GM19438 (cell line): ENCODE results near the gene STMN3.
"Not testable (repeated sequence)": the region's sequence is repeated elsewhere in the genome, so short reads cannot be mapped to it uniquely, and the experiment has no call there.

ENCODE experiments used
- ATAC-seq: cut with Tn5 transposase; IDR thresholded peaks from one replicate; pipeline ENCODE4 v1.9.1; 2021; ENCODE audit warnings: low read depth; ENCODE audit not compliant: unreplicated experiment

Gene STMN3

GRCh38 chr20:63639093-63639975, 13.9 kb downstream of the STMN3 start:
- no peak for ATAC-seq

DNA sequence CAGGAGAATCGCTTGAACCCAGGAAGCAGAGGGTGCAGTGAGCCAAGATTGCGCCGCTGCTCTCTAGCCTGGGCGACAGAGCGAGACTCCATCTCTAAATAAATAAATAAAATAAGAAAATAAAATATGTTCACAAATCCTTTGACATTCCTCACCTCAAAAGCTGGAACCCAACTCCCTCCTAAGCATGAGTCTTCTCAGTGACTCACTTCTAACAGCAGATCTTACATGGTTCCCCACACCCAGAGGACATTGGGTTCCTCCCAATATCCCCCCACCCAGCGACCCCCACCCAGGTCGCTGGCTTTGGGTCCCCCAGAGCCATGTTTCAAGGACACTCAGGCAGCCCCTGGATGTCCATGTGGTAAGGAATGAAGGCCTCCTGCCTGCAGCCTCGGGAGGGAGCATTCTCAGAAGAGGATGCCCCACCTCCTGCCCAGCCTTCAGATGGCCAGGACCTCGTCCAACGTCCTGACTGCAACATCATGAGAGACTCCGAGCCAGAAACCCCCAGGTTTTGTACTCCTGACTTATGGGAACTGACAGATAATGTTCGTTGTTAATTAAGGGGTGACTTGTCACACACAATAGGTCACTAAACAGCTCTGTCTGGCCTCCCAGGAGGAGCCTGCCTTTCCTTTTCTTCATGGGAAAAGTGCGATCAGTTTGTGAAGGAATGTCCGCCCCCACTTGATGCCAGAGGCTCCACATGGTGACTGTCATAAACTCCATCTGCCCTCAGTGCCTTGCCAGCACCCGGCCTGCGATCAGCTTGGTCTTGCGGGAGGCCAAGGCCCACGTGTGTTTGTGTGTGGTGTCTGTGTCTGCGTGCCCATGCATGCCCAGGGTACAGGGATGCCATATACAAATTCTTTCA, 16.2 kb downstream of the STMN3 start:
- ATAC-seq, result no peak

DNA sequence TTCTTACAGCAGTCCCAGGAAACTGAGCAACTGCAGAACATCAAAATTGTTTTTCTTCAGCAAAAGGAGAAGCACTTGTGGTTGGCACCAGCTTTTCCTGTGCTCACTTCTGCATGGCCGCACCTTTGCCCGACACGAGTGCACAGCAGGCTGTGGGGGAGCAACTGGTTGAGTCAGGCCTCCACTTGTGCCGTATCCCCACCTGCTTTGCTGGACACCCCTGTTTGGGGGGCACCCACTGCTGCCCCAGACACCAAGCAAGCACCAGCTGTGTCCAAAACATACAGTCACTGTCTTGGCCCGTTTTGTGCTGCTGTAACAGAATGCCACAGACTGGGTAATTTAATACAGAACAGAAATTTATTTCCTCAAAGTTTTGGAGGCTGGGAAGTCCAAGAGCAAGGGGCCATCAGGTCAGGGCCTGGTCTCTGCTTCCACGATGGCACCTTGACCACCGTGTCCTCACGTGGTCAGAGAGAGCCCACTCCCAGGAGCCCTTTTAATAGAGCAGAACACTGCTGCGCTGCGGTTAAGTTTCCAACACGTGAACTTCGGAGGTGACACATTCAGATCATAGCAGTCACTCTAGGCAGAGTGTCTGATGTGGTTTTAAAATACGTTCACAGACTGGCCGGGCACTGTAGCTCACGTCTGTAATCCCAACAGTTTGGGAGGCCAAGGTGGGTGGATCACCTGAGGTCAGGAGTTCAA, 17.6 kb downstream of the STMN3 start:
- no peak for ATAC-seq

GRCh38 chr20:63633732-63634131, 19.5 kb downstream of the STMN3 start:
- ATAC-seq, result no peak

- ATAC-seq, result not testable (repeated sequence)
Observed at GRCh38 chr20:63631426-63631825, 21.8 kb downstream of the STMN3 start.

- ATAC-seq, result not testable (repeated sequence)
Observed at GRCh38 chr20:63630956-63631355, 22.3 kb downstream of the STMN3 start.

DNA sequence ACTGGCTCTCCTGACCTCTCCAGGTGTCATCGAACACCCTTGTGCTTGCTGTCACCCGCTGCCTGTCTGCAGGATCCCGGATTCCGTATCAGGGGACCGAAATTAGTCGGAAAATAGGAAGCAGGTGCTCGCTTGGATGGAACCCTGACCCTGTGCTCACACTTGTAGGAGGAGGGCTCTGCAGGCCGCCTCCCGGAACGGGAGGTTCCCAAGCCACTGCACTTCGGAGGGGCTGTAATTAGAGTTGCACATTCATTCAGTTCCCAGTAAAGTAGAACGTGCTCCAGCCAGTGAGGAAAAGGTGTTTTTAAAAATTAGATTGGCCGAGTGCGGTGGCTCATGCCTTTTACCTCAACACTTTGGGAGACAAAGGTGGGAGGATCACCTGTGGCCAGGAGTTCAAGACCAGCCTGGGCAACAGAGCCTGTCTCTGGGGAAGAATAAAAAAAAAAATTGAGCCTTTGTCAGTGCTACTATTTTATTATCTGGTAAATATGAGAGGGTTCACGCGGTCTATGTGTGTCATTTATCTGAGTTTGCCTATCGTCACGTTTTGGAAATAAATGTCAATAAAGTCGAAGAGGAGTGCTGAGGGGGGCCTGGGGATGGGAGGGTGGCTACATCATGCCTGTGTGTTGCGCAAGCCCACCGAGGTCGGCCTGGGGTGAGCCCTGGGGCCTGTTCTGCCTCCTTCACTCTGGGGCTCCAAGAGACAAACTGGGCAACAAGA, 24.8 kb downstream of the STMN3 start:
- ATAC-seq, result no peak

DNA sequence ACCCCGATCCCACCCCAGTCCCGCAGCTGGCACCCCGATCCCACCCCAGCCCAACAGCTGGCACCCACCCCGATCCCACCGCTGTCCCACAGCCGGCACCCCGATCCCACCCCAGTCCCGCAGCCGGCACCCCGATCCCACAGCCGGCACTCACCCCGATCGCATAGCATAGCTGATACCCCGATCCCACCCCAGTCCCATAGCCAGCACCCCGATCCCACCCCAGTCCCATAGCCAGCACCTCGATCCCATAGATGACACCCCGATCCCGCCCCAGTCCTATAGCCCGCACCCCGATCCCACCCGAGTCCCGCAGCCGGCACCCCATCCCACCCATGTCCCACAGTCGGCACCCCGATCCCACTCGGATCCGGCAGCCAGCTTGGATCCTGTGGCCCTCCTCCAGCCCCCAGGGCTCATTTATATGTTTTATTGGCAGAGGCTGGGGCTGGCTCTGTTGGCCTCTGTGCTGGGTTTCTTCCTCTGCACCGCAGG, 25.4 kb downstream of the STMN3 start:
- ATAC-seq, result no peak

GRCh38 chr20:63627129-63627750, 26.0 kb downstream of the STMN3 start:
- ATAC-seq, result peak; percentile 75

DNA sequence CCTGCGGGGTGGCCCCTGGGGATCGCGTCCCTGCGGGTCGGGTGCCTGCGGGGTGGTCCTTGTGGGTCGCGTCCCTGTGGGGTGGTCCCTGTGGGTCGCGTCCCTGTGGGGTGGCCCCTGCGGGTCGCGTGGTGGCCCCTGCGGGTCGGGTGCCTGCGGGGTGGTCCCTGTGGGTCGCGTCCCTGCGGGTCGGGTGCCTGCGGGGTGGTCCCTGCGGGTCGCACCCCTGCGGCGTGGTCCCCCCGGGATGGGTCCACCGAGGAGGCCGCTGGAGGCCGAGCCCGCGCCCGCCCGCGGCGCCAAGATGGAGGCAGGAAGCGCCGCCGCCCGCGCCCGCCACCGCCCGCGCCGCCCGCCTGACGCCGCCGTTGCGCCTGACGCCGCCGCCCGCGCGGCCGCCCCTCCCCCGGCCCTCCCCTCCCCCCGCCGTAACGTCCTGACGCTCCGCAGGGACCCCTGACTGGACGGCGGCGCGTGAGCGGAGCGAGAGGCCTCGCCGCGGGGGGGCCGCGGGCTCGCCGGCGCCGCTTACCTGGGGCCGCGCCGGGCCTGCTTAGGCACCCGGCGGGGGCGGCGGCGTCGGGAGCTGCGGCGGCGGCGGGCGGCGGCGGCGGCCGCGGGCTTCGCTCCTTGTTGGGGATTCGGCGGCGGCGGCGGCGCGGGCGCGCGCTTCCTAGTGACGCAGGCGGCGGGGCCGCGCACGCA, 26.6 kb downstream of the STMN3 start, which contains the start of gene GMEB2:
GMEB2 (minus strand) TSS at position 678 of the 705 bp plus-strand sequence. CDS start 7,704 bp downstream, outside the sequence.
- peak; percentile 40 for ATAC-seq

DNA sequence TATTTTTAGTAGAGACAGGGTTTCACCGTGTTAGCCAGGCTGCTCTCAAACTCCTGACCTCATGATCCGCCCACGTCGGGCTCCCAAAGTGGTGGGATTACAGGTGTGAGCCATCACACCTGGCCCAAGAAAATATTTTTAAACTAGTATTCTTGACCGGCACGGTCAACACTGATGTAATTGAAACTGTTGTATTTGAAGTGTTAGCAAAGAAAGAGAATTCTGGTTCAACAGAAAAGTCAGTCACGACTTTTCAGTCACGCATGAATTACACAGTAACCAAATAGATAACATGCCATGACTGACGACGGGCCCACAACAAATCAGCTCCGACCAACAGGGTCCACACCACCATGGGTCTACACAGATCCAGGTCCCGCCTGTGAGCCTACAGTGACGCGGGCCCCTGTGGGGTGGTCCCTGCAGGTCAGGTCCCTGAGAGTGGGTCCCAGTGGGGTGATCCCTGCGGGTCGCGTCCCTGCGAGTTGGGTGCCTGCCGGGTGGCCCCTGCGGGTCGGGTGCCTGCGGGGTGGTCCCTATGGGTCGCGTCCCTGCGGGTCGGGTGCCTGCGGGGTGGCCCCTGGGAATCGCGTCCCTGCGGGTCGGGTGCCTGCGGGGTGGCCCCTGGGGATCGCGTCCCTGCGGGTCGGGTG, 27.3 kb downstream of the STMN3 start:
- no peak for ATAC-seq

DNA sequence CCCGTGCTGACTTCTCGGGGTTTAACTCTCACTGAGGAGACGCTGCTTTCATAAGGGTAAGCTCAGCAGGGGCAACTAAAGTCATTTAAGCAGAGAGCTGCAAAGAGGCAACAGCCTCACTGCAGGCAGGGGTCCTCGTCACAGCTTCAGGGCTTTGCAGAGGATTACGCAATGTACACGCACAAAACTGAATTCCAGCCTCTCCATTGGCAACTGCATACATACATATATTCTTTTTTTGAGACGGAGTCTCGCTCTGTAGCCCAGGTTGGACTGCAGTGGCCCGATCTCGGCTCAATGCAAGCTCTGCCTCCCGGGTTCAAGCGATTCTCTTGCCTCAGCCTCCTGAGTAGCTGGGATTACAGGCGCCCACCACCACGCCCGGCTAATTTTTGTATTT, 28.7 kb downstream of the STMN3 start:
- ATAC-seq, result no peak

DNA sequence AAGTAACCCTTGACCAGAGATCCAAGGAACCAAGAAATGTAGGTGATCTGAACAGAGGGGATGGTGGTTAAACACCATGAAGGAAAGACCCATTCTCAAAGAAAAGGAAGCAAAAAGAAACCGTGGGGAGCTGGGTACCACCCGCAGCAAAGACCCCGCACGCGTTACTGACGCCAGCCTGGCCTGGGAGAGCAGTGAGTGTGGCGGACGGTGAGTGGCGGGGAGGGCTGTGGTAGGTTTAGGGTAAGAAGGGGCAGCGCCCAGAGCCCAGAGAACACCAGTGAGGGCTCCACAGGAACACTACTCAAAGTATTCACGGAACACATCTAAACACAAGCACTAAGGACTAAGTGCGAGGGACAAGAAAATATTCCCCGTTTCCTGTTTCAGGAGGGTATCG, 30.5 kb downstream of the STMN3 start:
- ATAC-seq, result no peak

GRCh38 chr20:63622096-63622495, 31.1 kb downstream of the STMN3 start:
- no peak for ATAC-seq

DNA sequence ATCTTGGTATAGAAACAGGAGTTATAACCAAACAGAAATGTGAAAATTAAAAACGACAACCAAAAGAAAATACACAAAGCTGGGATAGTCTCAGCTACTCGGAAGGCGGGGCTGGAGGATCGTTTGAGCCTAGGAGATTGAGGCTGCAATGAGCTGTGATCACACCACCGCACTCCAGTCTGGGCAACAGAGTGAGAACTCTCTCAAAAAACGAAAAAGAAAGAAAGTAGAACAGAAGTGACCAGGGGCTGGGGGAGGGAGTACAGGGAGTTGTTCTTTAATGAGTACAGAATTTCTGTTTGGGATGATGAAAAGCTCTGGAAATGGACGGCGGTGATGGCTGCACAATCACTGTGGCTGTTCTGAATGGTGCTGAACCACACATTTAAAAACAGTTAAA, 32.2 kb downstream of the STMN3 start:
- ATAC-seq, result no peak

DNA sequence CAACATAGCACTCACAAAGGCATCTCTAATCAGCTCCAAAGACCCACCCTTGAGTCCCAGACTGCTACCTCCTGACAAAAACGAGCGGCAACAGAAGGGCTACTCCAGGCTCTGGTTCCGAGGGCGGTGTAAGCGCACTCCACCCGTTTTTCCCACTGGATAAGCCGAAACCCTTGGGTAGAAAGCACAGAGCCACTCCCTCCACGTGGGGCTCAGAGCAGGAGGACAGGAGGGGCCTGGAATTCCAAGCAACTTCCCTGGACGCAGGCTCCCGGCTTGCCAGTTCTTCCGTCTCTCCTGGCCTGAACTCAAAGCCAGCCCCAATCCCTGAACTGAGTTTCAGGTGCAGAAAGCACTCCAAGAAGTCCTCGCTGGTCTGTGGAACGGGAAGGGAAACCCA, 33.7 kb downstream of the STMN3 start:
- no peak for ATAC-seq

DNA sequence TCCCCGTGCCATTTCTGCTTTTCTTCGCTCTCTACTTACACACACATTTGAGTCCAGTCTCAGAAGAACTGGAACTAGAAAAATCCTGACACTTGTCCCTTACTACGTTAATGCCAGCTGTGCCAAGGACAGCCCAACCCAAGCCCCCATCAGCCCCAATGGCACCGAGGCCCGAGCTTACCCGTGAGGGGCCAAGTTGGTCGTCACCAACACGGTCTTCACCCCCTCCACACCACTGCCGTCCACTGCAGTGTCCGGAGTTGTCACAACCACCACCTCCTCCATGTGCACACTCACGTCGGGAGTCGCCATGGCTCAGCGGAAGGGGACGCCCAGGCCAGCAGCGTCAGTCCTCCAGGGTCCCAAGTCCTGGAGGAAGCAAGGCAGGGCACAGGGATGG, 34.1 kb downstream of the STMN3 start:
- no peak for ATAC-seq

DNA sequence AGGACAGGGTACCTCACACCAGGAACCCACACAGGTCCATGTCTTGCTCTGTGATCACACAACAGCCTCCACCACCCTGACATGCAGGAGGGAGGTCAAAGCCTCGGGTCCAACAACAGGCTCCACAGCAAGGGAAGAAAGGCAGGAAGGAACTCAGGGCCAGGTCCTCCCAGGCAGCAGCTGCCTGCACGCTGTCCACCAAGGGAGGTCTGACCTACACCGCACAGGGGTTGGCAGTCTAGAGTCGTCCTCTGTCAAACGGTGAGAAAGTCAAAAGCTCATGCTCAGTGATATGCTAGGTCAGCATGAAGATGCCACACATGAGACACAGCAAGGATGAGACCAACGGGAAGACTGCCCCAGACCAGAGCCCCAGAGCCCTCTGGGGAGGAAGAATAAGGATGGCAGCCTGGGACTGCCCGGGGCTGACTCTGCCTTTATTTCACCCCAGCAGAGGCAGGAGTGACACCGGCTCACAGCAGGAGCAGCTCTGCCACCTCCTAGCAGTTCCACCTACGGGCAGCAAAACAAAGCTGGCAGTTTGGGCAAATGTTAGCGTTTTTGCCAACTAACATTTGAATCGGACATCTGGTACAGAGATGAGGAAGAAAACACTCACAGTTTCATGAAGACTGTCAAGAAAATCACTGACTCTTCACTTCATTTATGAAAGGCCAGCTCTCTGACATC, 34.8 kb downstream of the STMN3 start:
- no peak for ATAC-seq
